Activated CD4-positive, alpha-beta T cell treated with anti-CD3 and anti-CD28 coated beads, Interleukin-2, amount 50 U/mL, for 24 hours (primary cell): ENCODE results near the gene STX10.
A peak's percentile ranks its signal among the peaks of the same experiment; 100 is the strongest.

Experiments
- DNase-seq, 2 donors: peaks; one replicate each; pipeline ENCODE4 v3.0.0-alpha.2; 2020; ENCODE audit warnings: low read depth in 1 of 2, low spot score in 1 of 2

The STX10 gene

GRCh38 chr19:13101590-13102415, 48.4 kb downstream of the STX10 start:
- no peak for DNase-seq

GRCh38 chr19:13100841-13101589, 49.2 kb downstream of the STX10 start:
- no peak for DNase-seq

DNA sequence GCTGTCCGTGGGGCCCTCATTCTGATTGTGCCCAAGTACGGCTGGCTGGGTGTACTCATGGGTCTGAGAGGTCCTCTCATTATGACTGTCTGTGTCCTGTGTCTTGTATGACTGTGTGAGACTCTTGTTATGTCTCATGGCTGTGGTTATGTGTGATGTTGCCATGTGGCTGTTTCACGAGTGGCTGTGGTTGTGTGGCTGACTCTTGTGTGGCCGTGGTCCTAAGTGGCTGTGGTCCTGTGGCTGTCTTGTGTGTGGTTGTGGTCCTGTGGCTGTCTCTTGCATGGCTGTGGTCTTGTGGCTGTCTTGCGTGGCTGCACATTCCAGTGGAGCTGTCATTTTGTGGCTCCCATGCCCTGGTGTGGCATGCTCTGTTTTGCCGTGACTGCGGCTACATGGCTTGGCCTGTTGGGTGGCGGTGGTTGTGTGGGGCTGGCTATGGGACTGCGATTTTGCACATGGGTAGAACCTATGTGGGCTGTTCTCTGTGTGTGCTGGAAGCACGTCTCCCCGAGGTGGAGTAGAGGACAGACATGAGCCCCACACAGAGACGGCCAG, 50.1 kb downstream of the STX10 start:
- peak in 1 of 2 donors; percentile 57 for DNase-seq

DNA sequence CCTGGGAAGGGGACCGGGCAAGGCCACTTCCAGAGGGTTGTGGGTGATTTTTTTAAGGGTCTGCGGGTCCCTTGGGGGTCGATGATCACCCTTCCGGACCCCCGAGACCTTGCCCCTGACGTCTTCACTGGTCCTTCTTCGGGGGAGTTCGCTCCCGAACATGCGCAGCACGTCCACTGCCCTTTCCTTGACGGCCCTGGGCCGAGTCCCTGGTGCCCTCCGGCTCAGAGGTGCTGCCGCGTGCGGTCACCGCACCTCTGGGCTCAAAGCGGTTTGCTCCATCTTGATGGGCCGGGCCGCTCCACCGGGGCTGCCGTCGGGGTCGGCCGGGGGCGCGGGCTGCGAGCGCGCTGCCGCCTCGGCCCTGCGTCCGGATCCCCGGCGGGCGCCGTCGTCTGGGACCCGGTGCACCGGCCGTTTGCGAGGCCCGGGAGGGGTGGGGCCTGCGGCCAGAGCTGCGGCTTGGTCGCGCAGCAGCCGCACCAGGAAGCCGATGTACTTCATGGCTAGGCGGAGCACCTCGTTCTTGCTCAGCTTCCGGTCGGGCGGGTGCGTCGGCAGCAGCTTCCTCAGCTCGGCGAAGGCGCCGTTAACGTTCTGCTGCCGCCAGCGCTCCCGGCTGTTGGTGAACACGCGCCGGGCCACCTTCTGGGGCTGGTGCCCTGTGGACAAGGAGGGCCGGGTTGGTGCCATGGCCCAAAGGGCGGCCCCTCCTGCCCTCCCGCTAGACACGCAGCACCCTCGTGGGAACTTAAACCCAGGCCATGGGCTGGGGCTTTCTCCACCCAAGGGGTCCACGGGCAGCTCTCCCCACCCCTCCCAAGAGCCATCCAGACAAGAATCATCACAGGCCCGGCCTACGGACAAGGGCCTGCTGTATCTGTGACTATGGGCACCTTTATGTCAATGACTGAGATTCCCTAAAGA, 50.8 kb downstream of the STX10 start:
- DNase-seq = no peak

DNA sequence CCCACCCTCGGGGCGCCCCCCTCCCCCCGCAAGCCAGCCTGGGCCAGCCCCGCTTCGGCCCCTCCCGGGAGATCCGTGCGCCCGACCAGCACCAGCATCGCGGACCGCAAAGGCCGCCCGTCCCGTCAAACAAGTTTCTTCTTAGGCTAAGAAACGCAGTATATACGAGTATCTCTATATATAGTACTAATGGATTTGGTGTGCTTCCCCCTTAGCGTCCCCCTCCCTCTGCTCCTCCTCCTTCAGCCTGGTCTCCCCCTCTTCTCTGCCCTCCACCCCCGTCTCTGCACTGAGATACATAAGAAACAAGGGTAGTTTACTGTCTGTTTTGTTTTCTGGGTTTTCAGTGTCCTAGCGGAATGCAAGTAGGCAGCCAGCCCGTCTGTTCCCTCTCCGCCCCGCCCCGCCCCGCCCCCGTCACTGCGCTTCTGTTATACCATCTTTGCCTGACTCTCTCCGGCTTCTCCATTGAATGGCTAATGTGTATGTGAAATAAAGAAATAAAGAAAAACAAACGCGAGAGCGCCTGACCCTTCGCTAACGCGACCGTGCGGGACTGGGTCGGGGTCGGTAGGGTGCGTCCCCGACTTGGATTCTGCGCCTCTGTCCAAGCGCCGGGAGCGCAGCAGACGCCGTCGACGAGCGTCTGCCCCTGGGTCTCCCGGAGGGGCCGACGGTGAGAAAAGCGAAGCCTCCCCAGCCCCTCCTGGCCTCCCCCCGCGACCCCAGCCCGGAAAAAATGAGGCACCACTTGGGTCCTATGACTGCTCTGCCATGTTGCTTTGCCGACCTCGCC, 51.7 kb downstream of the STX10 start:
- DNase-seq = no peak

- no peak for DNase-seq
These were observed 52.5 kb downstream of the STX10 start for GRCh38 chr19:13097463-13098258.

DNA sequence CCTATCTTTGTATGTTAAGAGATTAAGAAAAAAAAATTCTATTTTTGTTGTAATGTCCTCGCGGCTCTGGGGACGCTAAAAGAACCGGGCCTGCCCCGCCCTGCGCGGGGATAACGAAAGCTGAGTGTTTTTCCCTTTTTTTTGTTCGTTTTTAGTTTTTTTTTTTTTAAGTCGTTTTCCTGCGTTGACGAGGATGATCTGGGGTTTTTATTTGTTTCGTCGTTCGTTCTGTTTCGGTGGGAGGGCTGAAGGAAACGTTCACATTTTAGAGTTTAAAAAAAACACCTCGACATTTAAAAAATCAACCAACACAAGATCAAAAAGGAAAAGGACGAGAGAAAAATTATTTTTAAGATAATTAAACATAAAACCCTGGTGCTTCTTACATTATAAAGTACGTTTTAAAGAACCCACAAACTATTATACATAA, 53.1 kb downstream of the STX10 start:
- DNase-seq = no peak

DNA sequence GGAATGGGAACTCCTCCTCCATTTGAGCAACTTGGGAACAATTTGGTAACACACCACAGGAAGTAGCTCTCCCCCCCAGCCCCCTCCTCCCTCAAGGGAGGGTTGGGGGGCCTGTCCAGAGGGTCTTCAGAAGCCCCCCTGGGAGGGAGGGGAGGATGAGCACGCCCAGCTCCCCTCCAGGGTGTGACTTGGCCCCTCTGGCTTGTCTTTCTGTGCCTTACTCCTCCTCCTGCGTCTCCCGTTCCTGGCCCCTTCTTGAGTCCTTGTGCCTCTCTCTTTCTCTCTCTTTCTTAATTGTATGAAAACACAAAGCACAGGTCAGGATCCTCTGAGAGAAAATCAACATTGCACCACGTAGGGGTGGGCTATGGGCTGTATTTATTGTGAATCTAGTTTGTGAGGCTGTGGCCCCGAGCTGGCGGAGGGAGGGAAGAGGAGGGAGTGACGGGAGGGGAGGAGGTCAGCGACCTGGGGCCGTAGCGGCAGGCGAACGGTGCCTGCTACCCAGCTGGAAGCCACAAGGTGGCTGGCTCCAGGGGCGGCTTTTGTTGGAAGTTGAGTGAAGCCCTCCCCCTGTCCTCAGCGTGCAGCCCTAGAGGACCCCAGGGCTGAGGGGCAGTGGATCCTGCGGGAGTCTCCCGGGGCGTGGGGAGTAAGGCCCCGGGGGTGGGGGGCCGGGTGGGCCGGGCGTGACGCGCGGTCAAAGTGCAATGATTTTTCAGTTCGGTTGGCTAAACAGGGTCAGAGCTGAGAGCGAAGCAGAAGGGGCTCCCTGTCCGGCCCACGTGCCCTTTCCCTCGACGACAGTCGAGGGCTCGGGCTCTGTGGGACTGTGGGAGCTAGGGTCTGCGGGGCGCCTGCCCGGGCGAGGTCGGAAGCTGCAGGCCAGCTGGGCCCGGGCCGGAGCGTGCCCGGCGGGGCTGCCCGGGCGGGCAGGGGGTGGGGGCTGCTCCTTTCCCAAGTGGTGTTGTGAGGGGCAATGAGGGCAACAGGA, 53.9 kb downstream of the STX10 start:
- DNase-seq = no peak

GRCh38 chr19:13095393-13095784, 54.8 kb downstream of the STX10 start:
- DNase-seq = no peak

- no peak for DNase-seq
These were observed 55.3 kb downstream of the STX10 start for GRCh38 chr19:13094771-13095392.

- DNase-seq = no peak
These were observed 56.1 kb downstream of the STX10 start for GRCh38 chr19:13094106-13094504.
